Uterus (tissue), 2 donors: ENCODE results near the gene PSMD5.

Source experiments
- POLR2A ChIP-seq, 2 donors: fragments of 450-650 bp; IDR thresholded peaks; one replicate each; pipeline ENCODE4 v1.6.1; 2016; ENCODE audit warnings: antibody characterized with exemption in 2 of 2, mild to moderate bottlenecking in 1 of 2, moderate library complexity in 1 of 2
- TF ChIP-seq, protein P1 (sequence below), 4 experiments: fragments of 200-600 bp in 2 of 4; fragments of 450-650 bp in 2 of 4; sonication (generic) in 2 of 4; IDR thresholded peaks; one replicate each; pipeline ENCODE4 v1.5.1; 2016 to 2019; ENCODE audit warnings: antibody characterized with exemption in 4 of 4, mild to moderate bottlenecking in 2 of 4, moderate library complexity in 1 of 4

DNA sequence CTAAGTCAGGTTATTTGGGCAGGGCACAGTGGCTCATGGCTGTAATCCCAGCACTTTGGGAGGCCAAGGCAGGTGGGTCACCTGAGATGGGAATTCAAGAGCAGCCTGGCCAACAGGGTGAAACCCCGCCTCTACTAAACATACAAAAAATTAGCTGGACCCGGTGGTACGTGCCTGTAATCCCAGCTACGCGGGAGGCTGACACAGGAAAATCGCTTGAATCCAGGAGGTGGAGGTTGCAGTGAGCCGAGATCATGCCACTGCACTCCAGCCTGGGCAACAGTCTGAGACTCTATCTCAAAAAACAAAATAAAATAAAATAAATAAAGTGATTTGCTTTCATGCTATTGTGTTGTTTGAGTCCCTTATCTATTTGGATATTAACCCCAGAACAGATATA is 41.3 kb downstream of the PSMD5 start:
- TF ChIP-seq, protein P1, sequence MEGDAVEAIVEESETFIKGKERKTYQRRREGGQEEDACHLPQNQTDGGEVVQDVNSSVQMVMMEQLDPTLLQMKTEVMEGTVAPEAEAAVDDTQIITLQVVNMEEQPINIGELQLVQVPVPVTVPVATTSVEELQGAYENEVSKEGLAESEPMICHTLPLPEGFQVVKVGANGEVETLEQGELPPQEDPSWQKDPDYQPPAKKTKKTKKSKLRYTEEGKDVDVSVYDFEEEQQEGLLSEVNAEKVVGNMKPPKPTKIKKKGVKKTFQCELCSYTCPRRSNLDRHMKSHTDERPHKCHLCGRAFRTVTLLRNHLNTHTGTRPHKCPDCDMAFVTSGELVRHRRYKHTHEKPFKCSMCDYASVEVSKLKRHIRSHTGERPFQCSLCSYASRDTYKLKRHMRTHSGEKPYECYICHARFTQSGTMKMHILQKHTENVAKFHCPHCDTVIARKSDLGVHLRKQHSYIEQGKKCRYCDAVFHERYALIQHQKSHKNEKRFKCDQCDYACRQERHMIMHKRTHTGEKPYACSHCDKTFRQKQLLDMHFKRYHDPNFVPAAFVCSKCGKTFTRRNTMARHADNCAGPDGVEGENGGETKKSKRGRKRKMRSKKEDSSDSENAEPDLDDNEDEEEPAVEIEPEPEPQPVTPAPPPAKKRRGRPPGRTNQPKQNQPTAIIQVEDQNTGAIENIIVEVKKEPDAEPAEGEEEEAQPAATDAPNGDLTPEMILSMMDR (IDR thresholded peaks at IDR 0.05), result no peak
- TF ChIP-seq POLR2A (IDR thresholded peaks at IDR 0.05), result no peak
